Esophagus muscularis mucosa (tissue), 4 donors: ENCODE measurements around the gene IPCEF1. TPM values are rescaled to one million over a fixed set of nuclear protein-coding genes. Genes with fewer than 3 reads are reported as not detected.

Experiments used
- DNase-seq: peaks from one replicate; pipeline ENCODE4 v3.0.0-alpha.2; 2017; ENCODE audit errors: extremely low spot score
- H3K27ac ChIP-seq, 4 donors: fragments of 200-600 bp; sonication (generic); replicated peaks in 1 of 4; 1 replicate in 3 of 4; 2 replicates in 1 of 4; pipeline ENCODE4 v1.5.1; 2016 to 2019; ENCODE audit warnings: mild to moderate bottlenecking in 1 of 4
- H3K27me3 ChIP-seq, 4 donors: fragments of 200-600 bp; sonication (generic); one replicate each; pipeline versions ENCODE4 v1.5.1 to v1.6.0; 2016 to 2019
- H3K36me3 ChIP-seq, 4 donors: fragments of 200-600 bp; sonication (generic); one replicate each; pipeline ENCODE4 v1.5.1; 2016 to 2019
- H3K4me1 ChIP-seq, 4 donors: fragments of 200-600 bp; sonication (generic); one replicate each; pipeline ENCODE4 v1.5.1; 2016 to 2019
- H3K4me3 ChIP-seq, 4 donors: fragments of 200-600 bp; sonication (generic); 1 replicate in 2 of 4; 2 replicates in 2 of 4; pipeline ENCODE4 v1.5.1; 2016 to 2019; ENCODE audit warnings: mild to moderate bottlenecking in 4 of 4, moderate library complexity in 1 of 4
- H3K9me3 ChIP-seq, 4 donors: fragments of 200-600 bp; sonication (generic); 1 replicate in 3 of 4; 2 replicates in 1 of 4; pipeline ENCODE4 v1.5.1; 2016 to 2019
- CTCF ChIP-seq, 3 experiments: fragments of 200-600 bp in 2 of 3; fragments of 450-650 bp in 1 of 3; sonication (generic) in 2 of 3; IDR thresholded peaks; one replicate each; pipeline ENCODE4 v1.5.1; 2017 to 2019; ENCODE audit warnings: antibody characterized with exemption in 3 of 3, mild to moderate bottlenecking in 2 of 3, moderate library complexity in 1 of 3
- EP300 ChIP-seq: sonication (generic); formaldehyde crosslinking; IDR thresholded peaks from one replicate; pipeline ENCODE4 v1.6.1; 2017; ENCODE audit warnings: antibody characterized with exemption
- POLR2A ChIP-seq: fragments of 450-650 bp; IDR thresholded peaks from one replicate; pipeline ENCODE4 v1.6.1; 2017; ENCODE audit warnings: antibody characterized with exemption, moderate library complexity, mild to moderate bottlenecking, low read depth
- POLR2AphosphoS5 ChIP-seq, 2 donors: sonication (generic); formaldehyde crosslinking; IDR thresholded peaks; one replicate each; pipeline ENCODE4 v1.6.1; 2017; ENCODE audit warnings: antibody characterized with exemption in 2 of 2
- WGBS: methylation state at CpG from one replicate; pipeline ENCODE4 v1.1.5; 2018; 5-methylcytosine and 5-hydroxymethylcytosine counted together
- intact Hi-C: fragments of 100-400 bp; cut with DNase I; formaldehyde crosslinking; loops from one replicate; pipeline ENCODE4 v1.15.1; 2023
- total RNA-seq, 4 donors: library from RNA; depleted of rRNA; stranded (reverse); fragments of >200 nt; gene quantifications; one replicate each; pipeline versions ENCODE4 v1.1.0 to v1.2.1, GENCODE V29; 2016

The IPCEF1 gene
- total RNA-seq, 4 donors from 2014 or later, result 0.63 to 2.7 (median 1.2) TPM

DNA sequence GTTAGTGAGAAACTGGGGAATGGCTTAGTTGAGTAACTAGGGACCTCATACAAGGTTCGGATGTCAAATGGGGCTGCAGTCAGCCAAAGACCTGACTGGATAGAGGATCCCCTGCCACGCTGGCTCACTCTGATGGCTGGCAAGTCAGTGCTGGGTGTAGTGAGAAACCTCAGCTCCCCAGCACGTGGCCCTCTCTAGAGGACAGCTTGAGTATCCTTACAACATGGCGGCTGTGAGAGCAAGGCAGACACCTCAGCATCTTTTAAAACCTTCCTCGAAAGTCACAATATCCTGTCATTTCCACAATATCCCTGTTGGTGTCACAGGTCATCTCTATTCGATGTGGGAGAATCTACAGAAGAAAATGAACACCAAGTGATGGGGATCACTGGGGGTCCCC is 26.7 kb upstream of the IPCEF1 start:
- Histone ChIP-seq H3K27me3 (no peaks in the 10 kb centered on the region), H3K9me3 (no peaks in the 10 kb centered on the region), H3K4me1 (peaks cover 0 to 14% (median 11%) of the 10 kb centered on the region in 4 donors), H3K36me3 (no peaks in the 10 kb centered on the region), H3K27ac (no peak overlapping the region), H3K4me3 (no peak overlapping the region)
- no peak for TF ChIP-seq EP300
- TF ChIP-seq POLR2AphosphoS5 (IDR thresholded peaks at IDR 0.05), result no peak
- TF ChIP-seq POLR2A, result no peak
- TF ChIP-seq CTCF (IDR thresholded peaks at IDR 0.05), result no peak
- WGBS, result 93% methylated on average over 6 of the region's 6 CpGs
- intact Hi-C loops, result no loop called here
- DNase-seq, result no peak

DNA sequence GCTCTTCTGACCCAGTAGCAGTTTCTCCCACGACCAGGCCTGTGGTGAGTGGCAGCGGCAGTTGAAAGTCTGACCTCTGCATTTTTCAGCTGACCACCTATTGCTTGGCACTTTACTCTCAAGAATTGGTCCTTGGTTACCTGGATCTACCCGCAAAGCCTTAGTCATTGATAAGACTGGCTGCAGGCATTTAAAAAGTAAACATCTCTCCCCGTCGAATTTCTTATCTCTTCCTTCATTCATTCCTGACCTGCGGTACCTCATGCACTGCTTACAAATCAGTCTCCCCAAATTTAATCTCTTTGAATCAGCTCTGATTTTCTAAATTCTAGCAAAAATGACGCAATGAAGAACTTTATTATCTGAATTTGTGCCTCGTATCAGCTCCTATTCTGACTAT is 26.1 kb upstream of the IPCEF1 start:
- Histone ChIP-seq H3K36me3 (no peaks in the 10 kb centered on the region), H3K27me3 (no peaks in the 10 kb centered on the region), H3K27ac (no peak overlapping the region), H3K4me3 (no peak overlapping the region), H3K4me1 (peaks cover 0 to 14% (median 11%) of the 10 kb centered on the region in 4 donors), H3K9me3 (no peaks in the 10 kb centered on the region)
- WGBS, result 86% methylated on average over 7 of the region's 8 CpGs
- intact Hi-C loops, result no loop called here
- no peak for TF ChIP-seq POLR2A
- DNase-seq, result no peak

- DNase-seq, result no peak
- H3K4me1 ChIP-seq, result peaks cover 0 to 14% (median 11%) of the 10 kb centered on the region in 4 donors
- no peaks in the 10 kb centered on the region for H3K9me3 ChIP-seq
- no peak overlapping the region for H3K27ac ChIP-seq
- H3K4me3 ChIP-seq, result no peak overlapping the region
- intact Hi-C loops, result no loop called here
- TF ChIP-seq CTCF (IDR thresholded peaks at IDR 0.05) (no peak), POLR2AphosphoS5 (IDR thresholded peaks at IDR 0.05) (no peak)
- 93% methylated on average over 4 of the region's 4 CpGs for WGBS
- H3K36me3 ChIP-seq, result no peaks in the 10 kb centered on the region
- no peaks in the 10 kb centered on the region for H3K27me3 ChIP-seq
These were observed 24.9 kb upstream of the IPCEF1 start for GRCh38 chr6:154381548-154381947.

- no peaks in the 10 kb centered on the region for H3K27me3 ChIP-seq
- TF ChIP-seq CTCF (IDR thresholded peaks at IDR 0.05) (no peak), POLR2A (no peak)
- H3K4me1 ChIP-seq, result peaks cover 0 to 14% (median 11%) of the 10 kb centered on the region in 4 donors
- intact Hi-C loops, result no loop called here
- DNase-seq, result no peak
- H3K27ac ChIP-seq, result no peak overlapping the region
- H3K9me3 ChIP-seq, result no peaks in the 10 kb centered on the region
- no peak overlapping the region for H3K4me3 ChIP-seq
- H3K36me3 ChIP-seq, result no peaks in the 10 kb centered on the region
- WGBS, result 57% methylated on average over 2 of the region's 2 CpGs
These were observed 24.1 kb upstream of the IPCEF1 start for GRCh38 chr6:154380741-154381140.

GRCh38 chr6:154379585-154379984 is 23.0 kb upstream of the IPCEF1 start:
- intact Hi-C loops, result loop anchor here (10.0 kb wide), 1 partner anchor 225 kb away; no protein-coding TSS in a partner anchor
- no peaks in the 10 kb centered on the region for H3K9me3 ChIP-seq
- H3K27me3 ChIP-seq, result no peaks in the 10 kb centered on the region
- peaks cover 0 to 12% (median 9%) of the 10 kb centered on the region in 4 donors for H3K4me1 ChIP-seq
- no peak for TF ChIP-seq EP300
- no peak for TF ChIP-seq POLR2AphosphoS5 (IDR thresholded peaks at IDR 0.05)
- TF ChIP-seq POLR2A, result no peak
- TF ChIP-seq CTCF (IDR thresholded peaks at IDR 0.05), result no peak
- DNase-seq, result no peak
- no peak overlapping the region for H3K27ac ChIP-seq
- no peaks in the 10 kb centered on the region for H3K36me3 ChIP-seq
- 93% methylated on average over 3 of the region's 3 CpGs for WGBS
- no peak overlapping the region for H3K4me3 ChIP-seq
